SK-N-SH treated with all-trans-retinoic acid at 6 μM for 48 hours (cell line): ENCODE measurements around the gene GTF2H1.

Experiments used
- CSRNP3 ChIP-seq: fragments of 250-450 bp; sonication (Bioruptor Pico); IDR thresholded peaks from 2 replicates; pipeline ENCODE4 v1.5.1; 2021; ENCODE audit warnings: mild to moderate bottlenecking, moderate library complexity
- ESRRG ChIP-seq: fragments of 250-450 bp; sonication (Bioruptor Pico); IDR thresholded peaks from 2 replicates; pipeline ENCODE4 v1.6.1; 2021; ENCODE audit warnings: mild to moderate bottlenecking
- GLIS3 ChIP-seq: fragments of 250-450 bp; sonication (Bioruptor Pico); IDR thresholded peaks from 2 replicates; pipeline ENCODE4 v1.5.0; 2020; ENCODE audit warnings: mild to moderate bottlenecking, moderate library complexity
- ISL1 ChIP-seq: fragments of 250-450 bp; sonication (Bioruptor Pico); IDR thresholded peaks from 2 replicates; pipeline ENCODE4 v2.1.2; 2022; ENCODE audit warnings: mild to moderate bottlenecking, moderate library complexity
- RARB ChIP-seq: fragments of 250-450 bp; sonication (Bioruptor Pico); IDR thresholded peaks from 2 replicates; pipeline ENCODE4 v1.8.0; 2021; ENCODE audit warnings: mild to moderate bottlenecking, moderate library complexity
- SNAI2 ChIP-seq: fragments of 250-450 bp; sonication (Bioruptor Pico); IDR thresholded peaks from 2 replicates; pipeline ENCODE4 v1.5.0; 2020; ENCODE audit warnings: mild to moderate bottlenecking, moderate library complexity
- ZFP3 ChIP-seq: fragments of 250-450 bp; sonication (Bioruptor Pico); IDR thresholded peaks from 2 replicates; pipeline ENCODE4 v1.5.0; 2020; ENCODE audit warnings: mild to moderate bottlenecking, moderate library complexity
- TF ChIP-seq, protein P1 (sequence below): fragments of 250-450 bp; sonication (Bioruptor Pico); IDR thresholded peaks from 2 replicates; pipeline ENCODE4 v1.8.0; 2020; ENCODE audit warnings: mild to moderate bottlenecking, moderate library complexity, borderline replicate concordance

GRCh38 chr11:18315893-18316292, 6.5 kb upstream of the GTF2H1 start:
- no peak for TF ChIP-seq ISL1 (CRISPR knock-in tag)
- TF ChIP-seq RARB = no peak
- no peak for TF ChIP-seq ZFP3 (CRISPR knock-in tag)
- no peak for TF ChIP-seq SNAI2 (CRISPR knock-in tag)
- no peak for TF ChIP-seq ESRRG (CRISPR knock-in tag)
- TF ChIP-seq GLIS3 (CRISPR knock-in tag) = no peak
- TF ChIP-seq, protein P1, sequence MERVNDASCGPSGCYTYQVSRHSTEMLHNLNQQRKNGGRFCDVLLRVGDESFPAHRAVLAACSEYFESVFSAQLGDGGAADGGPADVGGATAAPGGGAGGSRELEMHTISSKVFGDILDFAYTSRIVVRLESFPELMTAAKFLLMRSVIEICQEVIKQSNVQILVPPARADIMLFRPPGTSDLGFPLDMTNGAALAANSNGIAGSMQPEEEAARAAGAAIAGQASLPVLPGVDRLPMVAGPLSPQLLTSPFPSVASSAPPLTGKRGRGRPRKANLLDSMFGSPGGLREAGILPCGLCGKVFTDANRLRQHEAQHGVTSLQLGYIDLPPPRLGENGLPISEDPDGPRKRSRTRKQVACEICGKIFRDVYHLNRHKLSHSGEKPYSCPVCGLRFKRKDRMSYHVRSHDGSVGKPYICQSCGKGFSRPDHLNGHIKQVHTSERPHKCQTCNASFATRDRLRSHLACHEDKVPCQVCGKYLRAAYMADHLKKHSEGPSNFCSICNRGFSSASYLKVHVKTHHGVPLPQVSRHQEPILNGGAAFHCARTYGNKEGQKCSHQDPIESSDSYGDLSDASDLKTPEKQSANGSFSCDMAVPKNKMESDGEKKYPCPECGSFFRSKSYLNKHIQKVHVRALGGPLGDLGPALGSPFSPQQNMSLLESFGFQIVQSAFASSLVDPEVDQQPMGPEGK (CRISPR knock-in tag) = no peak
- no peak for TF ChIP-seq CSRNP3
